ENCODE results near the gene LPCAT1.
"Not testable (repeated sequence)": the region's sequence is repeated elsewhere in the genome, so short reads cannot be mapped to it uniquely, and the experiment has no call there.

The LPCAT1 gene, protein sequence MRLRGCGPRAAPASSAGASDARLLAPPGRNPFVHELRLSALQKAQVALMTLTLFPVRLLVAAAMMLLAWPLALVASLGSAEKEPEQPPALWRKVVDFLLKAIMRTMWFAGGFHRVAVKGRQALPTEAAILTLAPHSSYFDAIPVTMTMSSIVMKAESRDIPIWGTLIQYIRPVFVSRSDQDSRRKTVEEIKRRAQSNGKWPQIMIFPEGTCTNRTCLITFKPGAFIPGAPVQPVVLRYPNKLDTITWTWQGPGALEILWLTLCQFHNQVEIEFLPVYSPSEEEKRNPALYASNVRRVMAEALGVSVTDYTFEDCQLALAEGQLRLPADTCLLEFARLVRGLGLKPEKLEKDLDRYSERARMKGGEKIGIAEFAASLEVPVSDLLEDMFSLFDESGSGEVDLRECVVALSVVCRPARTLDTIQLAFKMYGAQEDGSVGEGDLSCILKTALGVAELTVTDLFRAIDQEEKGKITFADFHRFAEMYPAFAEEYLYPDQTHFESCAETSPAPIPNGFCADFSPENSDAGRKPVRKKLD

DNA sequence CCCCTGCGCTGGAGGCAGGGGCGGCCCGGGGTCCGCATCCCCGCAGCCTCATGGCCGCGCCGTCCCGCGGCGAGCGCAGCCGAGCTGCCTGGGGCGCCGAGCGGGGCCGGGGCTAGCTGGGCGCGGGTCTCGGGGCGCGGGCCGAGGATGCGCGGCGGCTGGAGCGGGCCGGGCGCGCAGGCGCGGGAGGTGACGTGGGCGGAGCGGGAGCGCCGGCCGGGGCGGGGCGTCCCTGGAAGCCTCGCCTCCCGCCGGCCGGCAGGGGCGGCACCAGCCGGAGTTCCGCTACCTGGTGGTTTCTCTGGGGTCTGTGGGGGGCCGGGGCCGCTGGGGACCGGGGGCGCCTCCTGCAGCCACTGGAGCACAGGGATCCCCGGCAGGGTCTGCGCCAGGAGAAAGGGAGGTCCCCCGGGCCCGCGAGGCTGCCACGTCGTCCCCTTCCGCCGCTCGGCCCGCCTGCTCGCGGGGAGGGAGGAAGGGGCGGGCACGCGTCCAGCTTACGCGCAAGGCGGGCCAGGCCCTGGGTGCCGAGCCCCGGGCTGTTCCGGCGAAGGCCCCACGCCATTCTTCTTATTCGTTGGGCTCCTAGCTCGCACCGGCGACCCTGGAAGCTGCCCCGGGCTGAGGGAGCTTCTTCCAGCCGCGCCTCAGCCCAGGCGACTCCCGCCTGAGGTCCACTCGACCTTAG is at the start of gene LPCAT1:
LPCAT1 (minus strand) TSS at position 168 of the 688 bp plus-strand sequence; CDS start at position 52, 116 bp downstream.
- DNase-seq (ENCODE audit: low read depth in 1 of 2, low spot score in 1 of 2), result peak; percentile 85 to 90
- no peak for TF ChIP-seq JUND (IDR thresholded peaks at IDR 0.05; ENCODE audit: low read depth)
- in situ Hi-C loops (cut with HindIII; ENCODE audit: low pct_unique_long_range_greater_than_20kb, low sequenced_read_pairs), result no loop called here

DNA sequence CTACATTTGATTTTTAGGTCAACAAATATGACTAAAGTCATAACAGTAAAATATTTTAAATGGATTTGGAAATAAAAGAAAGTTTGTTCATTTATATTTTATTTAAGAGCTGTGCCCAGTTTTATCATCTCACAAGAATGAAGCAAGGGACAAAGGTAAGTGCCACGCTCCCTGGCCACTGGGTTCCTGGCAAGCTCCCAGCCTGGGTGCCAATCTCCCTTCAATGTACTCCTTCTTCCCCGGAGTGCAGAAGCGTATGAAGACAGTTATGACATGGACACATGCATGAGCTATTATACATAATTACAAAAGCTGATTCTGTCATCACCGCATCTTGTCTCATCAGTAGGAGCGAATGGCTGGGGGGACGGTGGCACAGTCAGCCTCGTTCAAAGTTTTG is 48.1 kb upstream of the LPCAT1 start:
- in situ Hi-C loops (cut with HindIII; ENCODE audit: low pct_unique_long_range_greater_than_20kb, low sequenced_read_pairs); DNase-seq (ENCODE audit: low read depth in 1 of 2, low spot score in 1 of 2): not testable (repeated sequence)

DNA sequence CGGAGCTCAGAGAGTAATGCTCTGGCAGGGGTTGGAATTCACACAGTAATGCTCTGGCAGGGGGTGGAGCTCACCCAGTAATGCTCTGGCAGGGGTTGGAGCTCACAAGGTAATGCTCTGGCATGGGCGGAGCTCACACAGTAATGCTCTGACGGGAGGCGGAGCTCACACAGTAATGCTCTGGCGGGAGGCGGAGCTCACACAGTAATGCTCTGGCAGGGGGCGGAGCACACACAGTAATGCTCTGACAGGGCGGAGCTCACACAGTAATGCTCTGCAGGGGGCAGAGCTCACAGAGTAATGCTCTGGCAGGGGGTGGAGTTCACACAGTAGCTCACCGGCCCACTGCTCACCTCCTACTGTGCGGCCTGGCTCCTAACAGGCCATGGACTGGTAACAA is 47.2 kb upstream of the LPCAT1 start:
- peak in 1 of 2 experiments; percentile 32 for DNase-seq (ENCODE audit: low read depth in 1 of 2, low spot score in 1 of 2)
- no peak for TF ChIP-seq JUND (IDR thresholded peaks at IDR 0.05; ENCODE audit: low read depth)
- in situ Hi-C loops (cut with HindIII; ENCODE audit: low pct_unique_long_range_greater_than_20kb, low sequenced_read_pairs), result no loop called here

DNA sequence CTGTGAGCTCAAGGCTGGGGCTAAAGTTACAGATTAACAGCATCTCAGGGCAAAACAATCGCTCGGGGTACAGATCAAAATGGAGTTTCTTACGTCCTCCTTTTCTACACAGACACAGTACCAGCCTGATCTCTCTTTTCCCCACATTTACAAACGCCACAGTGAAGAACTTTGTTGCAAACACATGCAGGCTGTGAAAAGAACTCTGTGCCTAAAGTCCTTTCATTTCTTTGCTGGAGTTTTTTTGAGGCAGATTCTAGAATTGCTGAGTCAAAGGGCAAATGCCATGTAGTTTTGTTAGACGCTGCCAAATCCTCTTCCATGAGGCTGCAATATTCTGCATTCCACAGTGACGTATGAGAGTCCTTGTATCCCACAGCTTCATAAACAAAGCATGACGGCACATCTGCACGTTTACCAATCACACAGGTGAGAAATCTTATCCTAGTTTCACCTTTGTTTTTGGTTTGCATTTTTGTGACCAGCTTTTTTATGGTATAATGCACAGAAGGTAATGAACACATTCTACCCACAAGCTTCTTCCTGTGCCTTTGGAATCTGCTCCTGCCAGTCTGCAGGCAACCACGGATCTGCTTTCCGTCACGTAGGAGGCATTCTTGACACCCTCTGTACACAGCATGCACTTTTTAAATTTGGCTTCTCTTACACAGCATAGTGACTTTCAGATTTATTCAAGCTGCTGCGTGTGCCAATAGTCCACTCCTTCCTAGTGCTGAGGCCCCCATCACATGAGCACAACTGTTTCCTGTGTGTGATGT is 44.6 kb upstream of the LPCAT1 start:
- DNase-seq (ENCODE audit: low read depth in 1 of 2, low spot score in 1 of 2), result peak in 1 of 2 experiments; percentile 93
- in situ Hi-C loops (cut with HindIII; ENCODE audit: low pct_unique_long_range_greater_than_20kb, low sequenced_read_pairs), result no loop called here
- no peak for TF ChIP-seq JUND (IDR thresholded peaks at IDR 0.05; ENCODE audit: low read depth)

DNA sequence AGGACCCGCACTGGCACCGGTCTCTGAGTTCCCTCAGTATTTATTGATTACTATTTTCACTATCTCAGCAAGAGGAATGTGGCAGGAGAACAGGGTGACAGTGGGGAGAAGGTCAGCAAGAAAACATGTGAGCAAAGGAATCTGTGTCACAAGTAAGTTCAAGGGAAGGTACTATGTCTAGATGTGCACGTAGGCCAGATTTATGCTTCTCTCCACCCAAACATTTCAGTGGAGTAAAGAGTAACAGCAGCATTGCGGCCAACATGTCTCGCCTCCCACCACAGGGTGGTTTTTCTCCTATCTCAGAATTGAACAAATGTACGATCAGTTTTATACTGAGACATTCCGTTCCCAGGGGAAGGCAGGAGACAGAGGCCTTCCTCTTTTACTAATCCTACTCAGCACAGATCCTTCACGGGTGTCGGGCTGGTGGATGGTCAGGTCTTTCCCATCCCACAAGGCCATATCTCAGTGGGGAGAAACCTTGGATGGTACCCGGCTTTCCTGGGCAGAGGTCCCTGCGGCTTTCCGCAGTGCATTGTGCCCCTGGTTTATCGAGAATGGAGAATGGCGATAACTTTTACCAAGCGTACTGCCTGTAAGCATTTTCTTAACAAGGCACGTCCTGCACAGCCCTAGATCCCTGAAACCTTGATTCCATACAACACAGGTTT is 43.9 kb upstream of the LPCAT1 start:
- in situ Hi-C loops (cut with HindIII; ENCODE audit: low pct_unique_long_range_greater_than_20kb, low sequenced_read_pairs); DNase-seq (ENCODE audit: low read depth in 1 of 2, low spot score in 1 of 2): not testable (repeated sequence)

DNA sequence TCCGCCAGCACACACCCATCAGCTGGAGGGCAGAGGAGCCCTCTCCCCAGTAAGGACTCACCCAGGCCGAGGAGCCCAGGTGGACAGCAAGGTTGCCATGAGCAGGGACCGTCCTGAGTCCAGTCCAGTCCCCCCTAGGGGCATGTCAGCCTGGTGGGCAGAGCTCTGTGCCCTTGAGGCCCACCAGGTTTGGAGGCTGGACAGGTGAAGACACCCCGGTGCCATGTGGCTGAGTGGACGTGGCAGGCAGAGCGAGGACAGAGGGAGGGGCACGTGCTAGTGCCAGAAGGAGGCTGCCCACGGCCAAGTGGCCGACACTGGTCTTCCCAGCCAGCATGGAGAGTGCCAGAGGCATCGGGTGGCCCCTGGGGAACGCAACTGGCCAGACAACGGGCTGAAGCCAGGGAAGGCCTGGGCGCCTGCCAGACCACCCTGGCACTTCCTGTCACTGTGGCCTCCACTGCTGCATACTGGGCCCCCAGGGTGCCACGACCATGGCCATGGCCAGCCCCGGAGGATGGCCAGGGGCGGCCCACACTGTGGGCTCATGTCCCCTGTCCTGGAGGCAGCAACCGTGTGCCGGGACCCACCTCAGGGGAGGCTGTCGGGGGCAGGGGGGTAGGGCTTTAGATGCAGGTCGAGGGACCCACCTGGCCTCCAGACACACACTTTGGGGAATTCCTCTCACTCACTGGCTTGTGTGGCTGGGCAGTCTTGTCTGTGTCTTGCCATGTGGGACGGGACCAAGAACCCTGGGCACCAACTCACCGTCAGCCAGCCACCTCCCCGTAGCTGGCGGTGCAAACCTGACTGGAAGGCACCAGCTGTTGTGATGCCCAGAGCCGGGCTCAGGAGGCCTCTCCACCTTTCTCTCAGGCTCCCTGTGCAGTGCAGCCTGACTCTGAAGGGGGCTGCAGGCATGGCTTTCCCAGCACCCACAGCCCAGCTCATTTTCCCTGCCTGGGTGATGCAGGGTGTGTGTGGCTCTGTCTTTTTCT is 42.3 kb upstream of the LPCAT1 start:
- no peak for DNase-seq (ENCODE audit: low read depth in 1 of 2, low spot score in 1 of 2)
- in situ Hi-C loops (cut with HindIII; ENCODE audit: low pct_unique_long_range_greater_than_20kb, low sequenced_read_pairs), result no loop called here
- no peak for TF ChIP-seq JUND (IDR thresholded peaks at IDR 0.05; ENCODE audit: low read depth)

DNA sequence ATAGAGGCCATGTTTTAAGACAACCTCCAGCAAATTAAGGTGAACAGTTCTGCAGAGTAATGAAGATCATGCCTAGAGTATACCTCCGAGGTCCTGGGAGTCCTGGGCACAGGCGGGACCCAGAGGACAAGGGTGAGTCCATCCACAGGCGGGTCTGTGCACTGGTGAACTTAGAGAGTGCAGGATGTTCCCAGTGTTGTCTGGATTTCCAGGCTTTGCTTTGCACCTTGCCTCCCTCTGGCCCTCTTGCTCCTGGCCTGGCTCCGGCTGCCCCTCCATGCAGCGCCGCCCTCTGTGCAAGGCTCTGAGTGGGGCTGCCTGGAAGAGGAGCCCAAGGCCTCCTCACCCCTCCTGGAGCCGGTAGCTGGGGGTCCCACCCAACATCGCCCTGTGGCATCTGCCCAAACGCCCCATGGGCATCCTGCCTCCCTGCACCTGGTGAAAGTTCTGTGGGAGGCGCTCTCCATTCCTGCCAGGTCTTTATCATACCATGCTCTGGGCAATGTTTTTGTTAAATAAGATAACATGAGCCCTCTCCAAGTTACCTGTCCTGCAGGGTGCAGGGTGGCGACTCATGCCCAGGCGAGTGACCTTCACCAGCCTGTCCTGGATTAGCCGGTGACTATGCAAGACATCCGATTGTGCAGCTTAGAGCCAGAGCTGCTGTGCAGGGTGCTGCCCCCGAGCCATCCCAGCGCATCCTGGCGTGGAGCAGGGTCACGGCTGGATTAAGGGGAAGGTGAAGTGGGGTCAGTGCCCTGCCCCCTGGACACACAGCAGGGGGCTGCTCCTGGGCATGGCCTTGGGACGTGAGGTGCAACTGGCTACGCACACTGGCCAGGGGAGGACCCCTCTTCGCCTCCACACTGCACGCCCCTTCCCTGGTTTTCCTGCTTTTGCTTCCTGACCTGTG is 41.3 kb upstream of the LPCAT1 start:
- in situ Hi-C loops (cut with HindIII; ENCODE audit: low pct_unique_long_range_greater_than_20kb, low sequenced_read_pairs), result no loop called here
- TF ChIP-seq JUND (IDR thresholded peaks at IDR 0.05; ENCODE audit: low read depth), result no peak

DNA sequence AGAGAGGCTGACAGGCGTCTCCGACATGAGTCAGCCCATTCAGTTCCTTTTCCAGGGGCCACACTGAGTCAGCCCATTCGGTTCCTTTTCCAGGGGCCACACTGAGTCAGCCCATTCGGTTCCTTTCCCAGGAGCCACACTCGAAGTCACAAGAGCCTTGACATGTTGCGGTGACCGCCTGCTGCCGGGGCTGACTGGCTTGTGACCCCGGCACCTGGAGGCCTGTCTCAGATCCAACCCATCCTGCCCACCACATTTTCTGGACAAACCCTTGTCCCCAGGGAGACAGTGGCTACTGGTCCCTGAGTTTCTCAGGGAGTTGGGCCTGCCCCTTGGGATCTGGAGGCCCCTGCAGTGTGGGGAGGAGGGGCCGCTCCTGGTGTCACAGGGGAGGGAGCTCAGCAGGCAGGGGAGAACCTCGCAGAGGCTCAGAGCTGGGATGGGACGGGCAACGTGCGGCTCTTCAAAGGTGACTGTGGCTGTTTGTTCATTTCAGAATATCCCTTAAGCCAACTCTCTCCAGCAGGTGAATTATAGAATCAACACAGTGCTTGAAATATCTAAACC is 40.5 kb upstream of the LPCAT1 start:
- in situ Hi-C loops (cut with HindIII; ENCODE audit: low pct_unique_long_range_greater_than_20kb, low sequenced_read_pairs), result no loop called here
- TF ChIP-seq JUND (IDR thresholded peaks at IDR 0.05; ENCODE audit: low read depth), result no peak
- DNase-seq (ENCODE audit: low read depth in 1 of 2, low spot score in 1 of 2), result no peak

More for the DNA sequence above, 41.3 kb upstream of the LPCAT1 start:
- DNase-seq (ENCODE audit: low read depth in 1 of 2, low spot score in 1 of 2), result peak in 1 of 2 experiments; percentile 3

DNA sequence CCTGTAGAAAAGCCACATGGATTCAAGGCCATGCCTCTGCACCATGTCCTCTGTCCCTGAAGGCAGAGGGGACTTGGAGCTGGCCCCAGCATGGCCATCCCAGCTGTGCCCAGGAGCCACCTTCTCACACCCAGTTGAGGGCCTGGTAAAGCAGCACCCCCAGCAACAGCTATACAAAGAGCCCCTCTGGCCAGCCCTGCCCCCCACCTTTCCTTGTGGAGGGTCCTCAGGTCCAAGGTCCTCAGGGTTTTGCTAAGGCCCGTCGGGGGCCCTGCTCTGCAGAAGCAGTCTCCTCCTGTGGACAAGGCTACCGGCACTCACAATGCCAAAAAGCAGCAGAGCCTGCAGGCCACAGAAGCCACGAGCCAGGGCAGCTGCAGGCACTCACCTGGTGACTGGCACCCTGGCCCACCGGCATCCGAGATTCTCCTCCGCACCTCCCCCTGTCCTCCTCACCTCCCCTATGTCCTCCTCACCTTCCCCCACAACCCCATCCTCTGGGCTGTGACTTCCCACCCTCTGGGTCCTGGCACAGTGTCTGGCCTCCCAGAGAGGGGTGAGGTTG is 39.9 kb upstream of the LPCAT1 start:
- in situ Hi-C loops (cut with HindIII; ENCODE audit: low pct_unique_long_range_greater_than_20kb, low sequenced_read_pairs), result no loop called here
- no peak for TF ChIP-seq JUND (IDR thresholded peaks at IDR 0.05; ENCODE audit: low read depth)
- peak in 1 of 2 experiments; percentile 2 for DNase-seq (ENCODE audit: low read depth in 1 of 2, low spot score in 1 of 2)

DNA sequence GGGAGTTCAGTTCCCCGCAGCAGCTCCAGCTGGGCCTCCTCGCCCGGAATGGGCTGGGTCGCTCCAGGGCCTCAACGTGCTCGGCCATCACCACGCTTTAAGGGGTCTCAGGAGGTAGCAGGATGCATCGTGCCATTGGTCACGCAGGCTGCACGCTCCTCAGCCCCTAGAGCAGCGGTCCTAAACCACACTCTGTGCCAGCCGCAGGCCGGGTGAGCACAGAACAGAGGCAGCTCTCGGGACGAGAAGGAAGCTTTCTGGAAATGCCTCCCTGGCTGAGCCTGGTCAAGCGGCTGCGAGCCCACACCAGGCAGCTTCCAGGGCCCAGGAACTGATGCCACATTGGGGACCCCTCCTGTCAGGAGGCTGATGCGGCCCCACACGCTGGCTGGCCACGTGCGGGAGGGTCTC is 39.3 kb upstream of the LPCAT1 start:
- in situ Hi-C loops (cut with HindIII; ENCODE audit: low pct_unique_long_range_greater_than_20kb, low sequenced_read_pairs), result no loop called here
- no peak for TF ChIP-seq JUND (IDR thresholded peaks at IDR 0.05; ENCODE audit: low read depth)
- no peak for DNase-seq (ENCODE audit: low read depth in 1 of 2, low spot score in 1 of 2)
